ENCODE data around the gene GLB1L3.
"Not testable (repeated sequence)": the region's sequence is repeated elsewhere in the genome, so short reads cannot be mapped to it uniquely, and the experiment has no call there.

Gene GLB1L3

GRCh38 chr11:134276396-134277182, 410 bp downstream of the GLB1L3 start:
- no peak for DNase-seq (ENCODE audit: low read depth in 2 of 2)

- DNase-seq (ENCODE audit: low read depth in 2 of 2), result no peak
Observed at GRCh38 chr11:134277183-134278001, 1.2 kb downstream of the GLB1L3 start.

- DNase-seq (ENCODE audit: low read depth in 2 of 2), result no peak
Observed at GRCh38 chr11:134278356-134278755, 2.2 kb downstream of the GLB1L3 start.

DNA sequence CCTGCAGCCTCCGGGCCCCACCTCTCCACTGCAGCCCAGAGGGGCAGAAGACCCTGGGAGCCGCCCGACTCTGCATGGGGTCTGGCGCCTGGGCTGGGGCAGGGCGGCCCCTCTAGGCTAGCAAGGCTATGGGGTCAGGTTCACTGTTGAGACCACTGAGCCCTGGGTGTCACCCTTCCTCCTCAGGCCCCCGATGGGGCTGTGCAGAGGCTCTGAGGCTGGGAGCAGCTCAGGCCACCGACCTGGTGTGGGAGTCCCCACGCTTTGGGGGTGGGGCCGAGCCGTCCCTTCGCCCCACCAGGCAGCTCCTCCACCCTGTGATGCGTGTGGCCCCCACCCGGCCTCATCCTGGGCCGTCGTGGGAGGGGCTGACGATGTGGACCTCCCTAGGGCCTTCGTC, 5.5 kb downstream of the GLB1L3 start:
- not testable (repeated sequence) for DNase-seq (ENCODE audit: low read depth in 2 of 2)

GRCh38 chr11:134282121-134283045, 6.2 kb downstream of the GLB1L3 start:
- DNase-seq (ENCODE audit: low read depth in 2 of 2), result no peak

DNA sequence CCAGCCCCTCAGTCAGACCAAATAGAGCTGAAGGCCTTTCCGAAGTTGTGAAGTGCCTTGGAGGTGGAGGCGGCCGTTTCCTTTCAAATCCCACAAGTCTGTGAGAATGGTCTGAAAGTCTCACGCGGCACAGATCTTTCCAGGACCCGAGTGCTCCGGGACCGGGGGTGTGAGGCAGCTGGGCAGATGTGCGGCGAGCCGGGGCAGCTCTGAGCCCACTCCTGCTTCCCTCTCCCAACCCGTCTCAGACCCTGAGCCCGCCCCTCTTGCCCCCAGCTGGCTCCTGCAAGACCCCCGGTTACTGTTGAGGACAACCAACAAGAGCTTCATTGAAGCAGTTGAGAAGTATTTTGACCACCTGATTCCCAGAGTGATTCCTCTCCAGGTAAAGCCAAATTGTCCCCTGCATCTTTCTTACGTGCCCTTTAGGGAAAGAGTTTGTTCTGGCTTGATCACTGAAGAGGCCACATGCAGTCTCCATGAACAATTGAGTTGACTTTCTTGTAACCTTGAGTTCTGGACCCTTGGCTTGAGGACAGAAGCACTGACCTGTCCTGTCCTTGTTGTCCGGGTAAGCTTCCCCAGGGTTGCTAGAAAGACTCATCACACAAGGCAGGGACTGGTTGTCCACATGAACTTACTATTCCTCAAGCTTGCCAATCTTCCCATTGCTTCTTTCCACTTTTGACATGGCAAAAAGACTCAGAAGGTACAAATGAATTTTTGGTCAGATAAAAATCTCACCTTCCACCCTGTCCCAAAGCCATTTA, 7.5 kb downstream of the GLB1L3 start:
- DNase-seq (ENCODE audit: low read depth in 2 of 2), result no peak

- DNase-seq (ENCODE audit: low read depth in 2 of 2), result not testable (repeated sequence)
Observed at GRCh38 chr11:134284349-134284748, 8.2 kb downstream of the GLB1L3 start.

GRCh38 chr11:134287561-134287960, 11.4 kb downstream of the GLB1L3 start:
- no peak for DNase-seq (ENCODE audit: low read depth in 2 of 2)

- no peak for DNase-seq (ENCODE audit: low read depth in 2 of 2)
Observed at GRCh38 chr11:134288486-134288885, 12.3 kb downstream of the GLB1L3 start.

GRCh38 chr11:134289167-134289566, 13.0 kb downstream of the GLB1L3 start:
- DNase-seq (ENCODE audit: low read depth in 2 of 2), result no peak

DNA sequence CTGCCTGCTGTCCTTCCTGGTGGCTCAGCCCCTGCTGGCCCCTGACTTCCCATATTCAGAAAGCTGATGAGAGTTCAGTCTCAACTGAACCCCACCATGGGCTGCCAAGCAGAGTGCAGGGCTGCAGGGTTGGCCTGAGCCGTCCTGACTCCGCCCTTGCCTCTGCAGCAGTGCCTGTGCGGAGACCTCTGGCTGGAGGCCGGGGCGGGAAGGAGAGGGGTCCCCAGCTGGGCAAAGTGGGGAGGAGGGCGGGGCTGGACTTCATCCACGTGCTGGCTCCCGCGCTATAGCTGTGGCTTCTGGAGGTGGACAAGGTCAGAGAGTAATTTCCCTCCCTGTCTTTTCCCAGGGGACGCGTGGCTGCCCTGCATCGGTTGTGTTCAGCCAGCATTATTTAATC, 13.6 kb downstream of the GLB1L3 start:
- DNase-seq (ENCODE audit: low read depth in 2 of 2), result no peak

- DNase-seq (ENCODE audit: low read depth in 2 of 2), result no peak
Observed at GRCh38 chr11:134290646-134291045, 14.5 kb downstream of the GLB1L3 start.

DNA sequence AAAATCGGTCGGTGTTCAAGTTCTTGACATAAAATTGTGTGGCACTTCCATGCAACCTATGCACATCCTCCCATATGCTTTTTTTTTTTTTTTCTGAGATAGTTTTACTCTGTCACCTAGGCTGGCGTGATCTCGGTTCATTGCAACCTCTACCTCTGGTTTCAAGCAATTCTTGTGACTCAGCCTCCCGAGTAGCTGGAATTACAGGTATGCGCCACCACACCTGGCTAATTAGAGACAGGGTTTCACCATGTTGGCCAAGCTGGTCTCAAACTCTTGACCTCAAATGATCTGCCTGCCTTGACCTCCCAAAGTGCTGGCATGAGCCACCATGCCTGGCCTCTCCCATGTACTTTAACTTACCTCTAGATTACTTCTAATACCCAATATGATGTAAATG, 15.0 kb downstream of the GLB1L3 start:
- no peak for DNase-seq (ENCODE audit: low read depth in 2 of 2)

- no peak for DNase-seq (ENCODE audit: low read depth in 2 of 2)
Observed at GRCh38 chr11:134292661-134293060, 16.5 kb downstream of the GLB1L3 start.

GRCh38 chr11:134293119-134294113, 17.2 kb downstream of the GLB1L3 start:
- DNase-seq (ENCODE audit: low read depth in 2 of 2), result no peak

DNA sequence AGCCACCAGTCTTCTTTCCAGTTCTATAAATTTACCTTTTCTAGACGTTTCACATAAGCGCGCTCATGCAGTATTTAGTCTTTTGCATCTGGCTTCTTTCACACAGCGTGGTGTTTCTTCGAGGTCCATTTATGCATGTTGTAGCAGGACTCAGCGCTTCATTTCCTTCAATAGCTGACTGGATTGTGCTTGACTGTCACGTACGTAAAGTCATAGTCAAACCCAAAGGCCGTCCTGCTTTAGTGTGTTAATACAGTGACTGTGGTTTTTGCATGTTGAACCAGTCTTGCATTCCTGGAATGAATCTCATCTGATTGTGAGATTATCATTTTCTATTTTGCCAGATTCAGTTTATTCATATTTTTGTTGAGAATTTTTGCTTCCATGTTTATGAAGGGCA, 18.5 kb downstream of the GLB1L3 start:
- no peak for DNase-seq (ENCODE audit: low read depth in 2 of 2)

GRCh38 chr11:134312223-134312622, 36.0 kb downstream of the GLB1L3 start:
- no peak for DNase-seq (ENCODE audit: low read depth in 2 of 2)

GRCh38 chr11:134312807-134313206, 36.6 kb downstream of the GLB1L3 start:
- DNase-seq (ENCODE audit: low read depth in 2 of 2), result no peak

DNA sequence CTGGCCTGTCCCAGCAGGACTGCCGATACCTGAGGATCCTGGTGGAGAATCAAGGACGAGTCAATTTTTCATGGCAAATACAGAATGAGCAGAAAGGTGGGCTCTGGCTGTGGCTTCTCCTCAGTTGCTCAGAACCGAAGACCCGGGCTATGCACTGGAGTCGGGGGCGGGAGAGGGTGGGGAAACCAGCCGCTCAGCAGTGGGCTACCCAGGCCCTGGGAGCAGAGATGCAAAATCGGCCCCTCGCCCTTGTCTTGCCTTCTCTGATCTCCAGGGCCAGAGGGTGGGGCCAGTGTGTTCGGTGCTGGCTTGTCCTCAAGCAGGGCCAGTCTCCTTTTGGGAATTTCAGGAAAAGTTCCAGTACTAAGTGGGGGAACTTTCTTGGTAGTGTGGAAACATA, 37.2 kb downstream of the GLB1L3 start:
- no peak for DNase-seq (ENCODE audit: low read depth in 2 of 2)

Measured in stimulated activated CD8-positive, alpha-beta memory T cell treated with anti-CD3 and anti-CD28 coated beads, Interleukin-15, amount 100 ng/mL, for 48 hours (primary cell).